HG03135 (cell line): Measurements from ENCODE around the gene FFAR4.

Experiments
- ATAC-seq: cut with Tn5 transposase; IDR thresholded peaks from one replicate; pipeline ENCODE4 v1.9.1; 2021; ENCODE audit warnings: mild to moderate bottlenecking, moderate library complexity; ENCODE audit not compliant: unreplicated experiment

Gene FFAR4

GRCh38 chr10:93598157-93598556 lies 31.7 kb downstream of the FFAR4 start:
- no peak for ATAC-seq

GRCh38 chr10:93599335-93599734 lies 32.9 kb downstream of the FFAR4 start:
- no peak for ATAC-seq

- ATAC-seq = no peak
Observed at GRCh38 chr10:93599778-93600177, 33.3 kb downstream of the FFAR4 start.

GRCh38 chr10:93600446-93601145 lies 34.1 kb downstream of the FFAR4 start:
- ATAC-seq = no peak

- ATAC-seq = no peak
Observed at GRCh38 chr10:93601146-93601773, 34.8 kb downstream of the FFAR4 start, which contains the start of gene RBP4. Gene RBP4, minus strand, starts transcription at chr10:93601235. Its CDS starts 207 bp downstream, at chr10:93601028.

- no peak for ATAC-seq
Observed at GRCh38 chr10:93601774-93602162, 35.3 kb downstream of the FFAR4 start.

GRCh38 chr10:93603023-93603422 lies 36.6 kb downstream of the FFAR4 start:
- no peak for ATAC-seq

- no peak for ATAC-seq
Observed at GRCh38 chr10:93604146-93604545, 37.7 kb downstream of the FFAR4 start.

GRCh38 chr10:93608421-93608820 lies 42.0 kb downstream of the FFAR4 start:
- ATAC-seq = no peak

- no peak for ATAC-seq
Observed at GRCh38 chr10:93612311-93612710, 45.8 kb downstream of the FFAR4 start, which contains the start of gene PDE6C. Gene PDE6C, plus strand, starts transcription at chr10:93612537. Its CDS starts 189 bp downstream, at chr10:93612726.

- no peak for ATAC-seq
Observed at GRCh38 chr10:93613126-93613525, 46.7 kb downstream of the FFAR4 start.

- no peak for ATAC-seq
Observed at GRCh38 chr10:93614101-93614825, 47.8 kb downstream of the FFAR4 start.

- ATAC-seq = no peak
Observed at GRCh38 chr10:93615576-93616235, 49.2 kb downstream of the FFAR4 start.

GRCh38 chr10:93620925-93621324 lies 54.5 kb downstream of the FFAR4 start:
- no peak for ATAC-seq

- ATAC-seq = no peak
Observed at GRCh38 chr10:93622942-93623341, 56.5 kb downstream of the FFAR4 start.

- no peak for ATAC-seq
Observed at GRCh38 chr10:93628858-93629257, 62.4 kb downstream of the FFAR4 start.

GRCh38 chr10:93629647-93630305 lies 63.3 kb downstream of the FFAR4 start:
- ATAC-seq = no peak

GRCh38 chr10:93630625-93631557 lies 64.4 kb downstream of the FFAR4 start:
- ATAC-seq = no peak
